Activated naive CD8-positive, alpha-beta T cell treated with anti-CD3 and anti-CD28 coated beads, Interleukin-2, amount 10 ng/mL, durations not matched to agents 7 days and 5 days (primary cell): ENCODE measurements around the gene LRRC17. TPM values are rescaled to one million over a fixed set of nuclear protein-coding genes. Genes with fewer than 3 reads are reported as not detected.
"Not testable (repeated sequence)": the region's sequence is repeated elsewhere in the genome, so short reads cannot be mapped to it uniquely, and the experiment has no call there.

Experiments used
- ATAC-seq: fragments of 150-1000 bp; cut with Tn5 transposase; one replicate; pipeline ENCODE4 v1.10.0; 2021; ENCODE audit warnings: low read depth, moderate library complexity
- POLR2A ChIA-PET: fragments of 350-600 bp; sonication (Branson Sonifier 250); formaldehyde crosslinking; loops from one replicate; lab custom pipeline; 2021; ENCODE audit warnings: antibody characterized with exemption; lab: Charles Lee
- DNase-seq: peaks from one replicate; pipeline ENCODE4 v3.0.0; 2021
- H3K27ac Mint-ChIP-seq: one replicate; pipeline ENCODE4 v1.8.0; 2022; ENCODE audit warnings: mild to moderate bottlenecking, mixed read lengths
- H3K27me3 Mint-ChIP-seq: one replicate; pipeline ENCODE4 v1.8.0; 2022; ENCODE audit warnings: mild to moderate bottlenecking, moderate library complexity, mixed read lengths
- H3K36me3 Mint-ChIP-seq: one replicate; pipeline ENCODE4 v1.8.0; 2021; ENCODE audit warnings: mild to moderate bottlenecking, mixed read lengths
- H3K4me1 Mint-ChIP-seq: one replicate; pipeline ENCODE4 v1.8.0; 2021; ENCODE audit warnings: mixed read lengths
- H3K4me3 Mint-ChIP-seq: one replicate; pipeline ENCODE4 v1.8.0; 2022; ENCODE audit warnings: mild to moderate bottlenecking, moderate library complexity, mixed read lengths
- H3K9me3 Mint-ChIP-seq: one replicate; pipeline ENCODE4 v1.8.0; 2021; ENCODE audit warnings: mixed read lengths
- total RNA-seq, 2 experiments: library from RNA; stranded (reverse); gene quantifications; one replicate each; pipeline ENCODE4 v1.2.3, GENCODE V29; 2021

LRRC17 gene
- total RNA-seq, 2 experiments from 2014 or later: not detected

- no peak overlapping the region for H3K27ac Mint-ChIP-seq
- no peaks in the 10 kb centered on the region for H3K36me3 Mint-ChIP-seq
- peaks cover 1% of the 10 kb centered on the region for H3K9me3 Mint-ChIP-seq
- ATAC-seq (no peak), DNase-seq (no peak)
- H3K4me1 Mint-ChIP-seq: no peaks in the 10 kb centered on the region
- POLR2A ChIA-PET: no interaction called here
- no peak overlapping the region for H3K4me3 Mint-ChIP-seq
- H3K27me3 Mint-ChIP-seq: no peaks in the 10 kb centered on the region
Observed at GRCh38 chr7:102890292-102890970, 22.4 kb upstream of the LRRC17 start.

- ATAC-seq: no peak
Observed at GRCh38 chr7:102890971-102891692, 21.7 kb upstream of the LRRC17 start.

GRCh38 chr7:102891693-102892261 lies 21.0 kb upstream of the LRRC17 start:
- DNase-seq (no peak), ATAC-seq (no peak)
- Mint-ChIP-seq H3K27me3 (no peaks in the 10 kb centered on the region), H3K4me1 (no peaks in the 10 kb centered on the region), H3K9me3 (peaks cover 1% of the 10 kb centered on the region), H3K4me3 (no peak overlapping the region), H3K36me3 (no peaks in the 10 kb centered on the region), H3K27ac (no peak overlapping the region)
- POLR2A ChIA-PET: no interaction called here

More at GRCh38 chr7:102890971-102891692, 21.7 kb upstream of the LRRC17 start:
- DNase-seq: no peak
- POLR2A ChIA-PET: no interaction called here
- Mint-ChIP-seq H3K4me3 (no peak overlapping the region), H3K27ac (no peak overlapping the region), H3K27me3 (no peaks in the 10 kb centered on the region), H3K4me1 (no peaks in the 10 kb centered on the region), H3K36me3 (no peaks in the 10 kb centered on the region), H3K9me3 (peaks cover 1% of the 10 kb centered on the region)

GRCh38 chr7:102892631-102893278 lies 20.0 kb upstream of the LRRC17 start:
- DNase-seq (no peak), ATAC-seq (no peak)
- Mint-ChIP-seq H3K4me1 (no peaks in the 10 kb centered on the region), H3K27me3 (no peaks in the 10 kb centered on the region), H3K9me3 (no peaks in the 10 kb centered on the region), H3K27ac (no peak overlapping the region), H3K36me3 (no peaks in the 10 kb centered on the region), H3K4me3 (no peak overlapping the region)
- POLR2A ChIA-PET: no interaction called here

- H3K27me3 Mint-ChIP-seq: no peaks in the 10 kb centered on the region
- ATAC-seq: no peak
- H3K9me3 Mint-ChIP-seq: no peaks in the 10 kb centered on the region
- POLR2A ChIA-PET: no interaction called here
- H3K36me3 Mint-ChIP-seq: no peaks in the 10 kb centered on the region
- no peak for DNase-seq
- H3K4me3 Mint-ChIP-seq: no peak overlapping the region
- no peak overlapping the region for H3K27ac Mint-ChIP-seq
- H3K4me1 Mint-ChIP-seq: no peaks in the 10 kb centered on the region
Observed at GRCh38 chr7:102895602-102896001, 17.2 kb upstream of the LRRC17 start.

GRCh38 chr7:102896585-102896984 lies 16.2 kb upstream of the LRRC17 start:
- H3K36me3 Mint-ChIP-seq: no peaks in the 10 kb centered on the region
- ATAC-seq: no peak
- POLR2A ChIA-PET: no interaction called here

GRCh38 chr7:102897211-102897631 lies 15.6 kb upstream of the LRRC17 start:
- Mint-ChIP-seq H3K27ac (no peak overlapping the region), H3K4me1 (no peaks in the 10 kb centered on the region), H3K4me3 (no peak overlapping the region), H3K36me3 (no peaks in the 10 kb centered on the region), H3K9me3 (no peaks in the 10 kb centered on the region), H3K27me3 (no peaks in the 10 kb centered on the region)
- POLR2A ChIA-PET: no interaction called here
- DNase-seq: no peak
- no peak for ATAC-seq

More at GRCh38 chr7:102896585-102896984, 16.2 kb upstream of the LRRC17 start:
- Mint-ChIP-seq H3K9me3 (no peaks in the 10 kb centered on the region), H3K4me1 (no peaks in the 10 kb centered on the region), H3K27me3 (no peaks in the 10 kb centered on the region), H3K27ac (no peak overlapping the region), H3K4me3 (no peak overlapping the region)
- no peak for DNase-seq

GRCh38 chr7:102897856-102898531 lies 14.8 kb upstream of the LRRC17 start:
- Mint-ChIP-seq H3K27me3 (no peaks in the 10 kb centered on the region), H3K4me3 (no peak overlapping the region), H3K9me3 (no peaks in the 10 kb centered on the region), H3K27ac (no peak overlapping the region), H3K4me1 (no peaks in the 10 kb centered on the region), H3K36me3 (no peaks in the 10 kb centered on the region)
- DNase-seq (no peak), ATAC-seq (no peak)
- POLR2A ChIA-PET: no interaction called here

GRCh38 chr7:102898532-102898859 lies 14.3 kb upstream of the LRRC17 start:
- no peaks in the 10 kb centered on the region for H3K4me1 Mint-ChIP-seq
- no peaks in the 10 kb centered on the region for H3K27me3 Mint-ChIP-seq
- POLR2A ChIA-PET: no interaction called here
- no peak overlapping the region for H3K27ac Mint-ChIP-seq
- DNase-seq (no peak), ATAC-seq (no peak)
- H3K9me3 Mint-ChIP-seq: no peaks in the 10 kb centered on the region
- no peaks in the 10 kb centered on the region for H3K36me3 Mint-ChIP-seq
- H3K4me3 Mint-ChIP-seq: no peak overlapping the region

GRCh38 chr7:102902052-102902451 lies 10.7 kb upstream of the LRRC17 start:
- DNase-seq, H3K4me1 Mint-ChIP-seq, H3K4me3 Mint-ChIP-seq, POLR2A ChIA-PET, H3K27ac Mint-ChIP-seq, ATAC-seq, H3K36me3 Mint-ChIP-seq, H3K9me3 Mint-ChIP-seq, H3K27me3 Mint-ChIP-seq: not testable (repeated sequence)

- DNase-seq, H3K27ac Mint-ChIP-seq, ATAC-seq, H3K9me3 Mint-ChIP-seq, H3K36me3 Mint-ChIP-seq, H3K4me3 Mint-ChIP-seq, H3K4me1 Mint-ChIP-seq, POLR2A ChIA-PET, H3K27me3 Mint-ChIP-seq: not testable (repeated sequence)
Observed at GRCh38 chr7:102903576-102903975, 9.2 kb upstream of the LRRC17 start.

- H3K36me3 Mint-ChIP-seq: no peaks in the 10 kb centered on the region
- H3K9me3 Mint-ChIP-seq: peaks cover 4% of the 10 kb centered on the region
- ATAC-seq (no peak), DNase-seq (no peak)
- no peak overlapping the region for H3K4me3 Mint-ChIP-seq
- POLR2A ChIA-PET: no interaction called here
- H3K27ac Mint-ChIP-seq: no peak overlapping the region
- peaks cover 5% of the 10 kb centered on the region for H3K4me1 Mint-ChIP-seq
- H3K27me3 Mint-ChIP-seq: no peaks in the 10 kb centered on the region
Observed at GRCh38 chr7:102908676-102909075, 4.1 kb upstream of the LRRC17 start.

GRCh38 chr7:102913826-102914225 lies 1.0 kb downstream of the LRRC17 start:
- H3K27ac Mint-ChIP-seq: no peak overlapping the region
- H3K27me3 Mint-ChIP-seq: no peaks in the 10 kb centered on the region
- POLR2A ChIA-PET: no interaction called here
- no peaks in the 10 kb centered on the region for H3K9me3 Mint-ChIP-seq
- no peaks in the 10 kb centered on the region for H3K36me3 Mint-ChIP-seq
- DNase-seq (no peak), ATAC-seq (no peak)
- peaks cover 5% of the 10 kb centered on the region for H3K4me1 Mint-ChIP-seq
- no peak overlapping the region for H3K4me3 Mint-ChIP-seq
